GM18951 (cell line): ENCODE data around the gene C6orf163.

Experiments
- POLR2A ChIP-seq: IDR thresholded peaks from 4 replicates; pipeline ENCODE4 v1.6.1; 2011; ENCODE audit warnings: mild to moderate bottlenecking; ENCODE audit not compliant: insufficient read length, insufficient read depth; ENCODE audit errors: extremely low read depth
- in situ Hi-C: fragments of 300-500 bp; cut with MboI; formaldehyde crosslinking; loops from one replicate; pipeline ENCODE4 v1.12.0; 2022; ENCODE audit warnings: low sequenced_read_pairs, mixed read lengths, inconsistent platforms; ENCODE audit not compliant: unreplicated experiment

C6orf163 gene

DNA sequence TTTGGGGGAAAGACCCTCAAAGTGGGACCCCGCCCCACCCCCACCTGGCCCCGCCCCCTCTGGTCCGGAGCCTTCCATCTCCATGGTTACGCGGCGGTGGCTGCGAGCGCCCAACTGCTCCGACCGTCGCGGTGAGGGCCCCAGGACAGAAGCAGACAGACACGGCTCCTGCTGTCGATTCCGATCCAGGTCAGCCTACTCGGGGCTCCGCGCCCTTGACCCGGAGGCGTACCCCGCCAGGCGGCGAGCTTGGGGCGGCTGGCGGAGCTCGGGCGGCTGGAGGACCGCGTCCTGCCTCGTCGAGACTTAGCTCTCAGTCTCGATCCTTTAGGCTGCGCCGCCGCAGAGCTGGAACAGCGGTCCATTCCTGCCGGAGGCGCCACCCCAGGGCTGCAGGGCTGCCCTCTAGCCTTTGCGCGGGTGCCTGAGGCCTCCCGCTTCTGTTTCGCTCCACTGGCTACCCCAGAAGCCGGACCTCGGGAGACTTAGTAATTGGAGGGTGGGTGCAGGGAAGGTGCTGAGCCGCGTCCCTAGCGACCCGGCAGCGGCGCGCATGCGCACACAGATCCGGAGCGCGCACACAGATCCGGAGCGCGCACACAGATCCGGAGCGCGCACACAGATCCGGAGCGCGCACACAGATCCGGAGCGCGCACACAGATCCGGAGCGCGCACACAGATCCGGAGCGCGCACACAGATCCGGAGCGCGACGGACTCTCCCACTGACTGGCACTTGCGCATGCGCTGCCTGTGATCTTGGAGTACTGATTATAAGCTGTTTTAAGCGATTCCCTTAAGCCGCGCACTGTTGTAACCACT lies 63.5 kb downstream of the C6orf163 start, which contains the start of gene CFAP206:
Gene CFAP206, plus strand, starts transcription at position 72 of the 820 bp plus-strand sequence. CDS start 1,868 bp downstream, outside the sequence.
- in situ Hi-C loops, result no loop called here
- TF ChIP-seq POLR2A, result no peak

DNA sequence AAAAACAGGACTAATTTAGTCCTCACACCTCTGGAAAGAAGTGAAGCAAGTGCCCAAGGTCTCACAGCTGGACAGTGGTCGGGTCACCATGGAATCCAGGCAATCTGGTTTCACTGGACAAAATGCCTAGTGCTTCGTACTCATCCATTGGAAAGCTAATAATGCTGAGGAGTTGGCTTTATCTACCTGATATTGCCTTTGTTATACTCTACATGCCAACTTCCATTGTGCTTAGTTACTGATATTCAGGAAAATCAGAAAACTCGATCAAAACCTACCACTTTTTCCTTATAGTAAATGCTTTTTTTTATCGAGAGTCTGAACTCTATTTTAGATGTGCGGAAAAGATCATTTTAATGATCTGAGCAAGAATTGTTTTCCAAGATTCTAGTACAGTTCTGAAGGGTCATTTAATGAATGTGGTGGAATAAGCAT lies 64.1 kb downstream of the C6orf163 start:
- no peak for TF ChIP-seq POLR2A
- in situ Hi-C loops, result no loop called here
